ENCODE measurements around the gene ZNF763.
A peak's percentile ranks its signal among the peaks of the same experiment; 100 is the strongest.
"Not testable (repeated sequence)": the region's sequence is repeated elsewhere in the genome, so short reads cannot be mapped to it uniquely, and the experiment has no call there.

ZNF763 gene

DNA sequence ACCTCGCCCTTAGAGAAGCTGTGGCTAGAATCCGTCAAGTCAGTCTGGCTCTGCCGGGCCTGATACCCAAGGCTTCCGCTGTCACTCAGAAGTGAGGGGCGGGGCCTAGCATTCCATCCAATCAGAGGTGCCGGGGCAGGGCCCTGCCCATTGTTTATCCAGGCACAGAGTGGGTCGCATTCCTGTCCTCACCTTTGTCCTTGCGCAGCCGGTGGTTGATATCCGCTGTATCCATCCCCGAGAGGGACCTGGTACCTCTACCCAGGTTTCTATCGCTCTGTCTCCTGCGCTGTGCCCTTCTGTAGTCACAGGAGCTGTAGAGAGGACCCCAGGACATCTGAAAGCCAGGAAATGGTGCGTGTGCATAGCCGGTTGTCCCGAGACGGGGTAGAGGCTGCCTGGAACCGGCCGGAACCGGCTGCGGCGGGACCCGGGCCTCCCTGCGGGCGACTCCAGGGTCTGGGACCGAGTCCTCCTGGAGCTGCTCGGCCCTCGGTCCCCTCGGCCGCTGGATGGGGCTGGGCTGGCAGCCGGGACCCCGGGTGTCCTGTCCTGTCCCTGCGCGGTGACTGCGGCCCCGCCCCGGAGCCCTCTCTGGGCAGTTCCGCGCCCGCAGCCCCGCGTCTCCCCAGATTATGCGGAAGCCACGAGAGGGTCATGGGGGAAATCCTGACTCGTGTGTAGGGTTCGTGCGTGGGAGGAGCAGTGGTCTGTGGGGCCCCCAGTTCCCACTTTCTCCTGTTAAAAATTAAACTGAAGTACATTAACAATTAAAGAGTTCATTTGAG, at the start of gene ZNF763:
TSS of gene ZNF763 (plus strand) at position 183 of the 788 bp plus-strand sequence. CDS start at position 352, 169 bp downstream.
- DNase-seq (ENCODE audit: low read depth in 2 of 2) = peak; percentile 66 to 78

DNA sequence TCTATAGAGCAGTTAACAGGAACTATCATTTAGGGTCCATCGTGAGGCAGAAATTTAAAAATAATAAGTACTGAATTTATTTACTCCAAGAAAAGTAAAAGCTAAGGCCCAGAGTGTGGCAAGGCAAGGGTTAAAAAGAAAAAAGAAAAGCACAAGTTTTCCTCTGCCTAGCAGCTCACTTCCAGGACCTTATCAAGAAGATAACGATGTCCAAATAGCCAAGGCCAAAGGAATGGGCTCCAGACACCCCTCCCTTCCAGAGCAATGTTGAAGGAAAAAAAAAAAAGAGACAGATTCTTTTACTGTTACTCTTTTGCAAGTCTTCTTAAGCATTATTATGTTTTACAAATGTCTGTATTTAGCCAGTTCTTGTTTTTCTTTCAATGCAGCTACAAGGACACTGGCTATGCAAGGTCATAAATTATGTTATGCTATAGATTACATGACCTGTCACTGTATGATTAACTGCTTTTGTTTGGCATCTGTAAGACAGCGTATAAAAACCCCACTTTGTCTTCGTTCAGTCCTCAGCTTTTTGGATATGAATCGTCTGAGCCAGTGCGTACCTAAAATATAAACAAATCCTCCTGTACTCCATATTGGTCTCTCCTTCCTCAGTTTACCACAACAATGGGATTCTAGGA, 42.9 kb upstream of the ZNF763 start:
- DNase-seq (ENCODE audit: low read depth in 2 of 2) = no peak

DNA sequence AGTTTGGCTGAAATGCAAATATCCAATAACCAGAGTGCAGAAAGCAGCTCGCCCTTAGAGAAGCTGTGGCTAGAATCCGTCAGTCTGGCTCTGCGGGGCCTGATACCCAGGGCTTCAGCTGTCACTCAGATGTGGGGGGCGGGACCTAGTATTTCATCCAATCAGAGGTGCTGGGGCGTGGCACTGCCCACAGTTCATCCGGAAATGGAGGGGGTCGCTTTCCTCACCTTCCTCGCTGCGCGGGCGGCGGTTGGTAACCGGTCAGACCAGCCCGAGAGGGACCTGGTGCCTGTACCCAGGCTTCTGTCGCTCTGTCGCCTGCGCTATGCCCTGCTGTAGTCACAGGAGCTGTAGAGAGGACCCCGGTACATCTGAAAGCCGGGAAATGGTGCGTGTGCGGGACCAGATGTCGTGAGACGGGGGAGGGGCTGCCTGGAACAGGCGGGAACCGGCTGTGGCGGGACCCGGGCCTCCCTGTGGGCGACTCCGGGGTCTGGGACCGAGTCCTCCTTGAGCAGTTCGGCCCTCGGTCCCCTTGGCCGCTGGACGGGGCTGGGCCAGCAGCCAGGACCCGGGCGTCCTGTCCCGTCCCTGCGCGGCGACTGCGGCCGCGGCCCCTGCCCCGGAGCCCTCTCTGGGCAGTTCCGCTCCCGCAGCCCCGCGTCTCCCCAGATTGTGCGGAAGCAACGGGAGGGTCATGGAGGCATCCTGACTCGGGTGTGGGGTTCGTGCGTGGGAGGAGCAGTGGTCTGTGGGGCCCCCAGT, 39.8 kb upstream of the ZNF763 start, which contains the start of gene ZNF700:
TSS of gene ZNF700 (plus strand) at position 222 of the 765 bp plus-strand sequence. CDS start at position 326, 104 bp downstream.
- DNase-seq (ENCODE audit: low read depth in 2 of 2) = peak; percentile 85 to 87

DNA sequence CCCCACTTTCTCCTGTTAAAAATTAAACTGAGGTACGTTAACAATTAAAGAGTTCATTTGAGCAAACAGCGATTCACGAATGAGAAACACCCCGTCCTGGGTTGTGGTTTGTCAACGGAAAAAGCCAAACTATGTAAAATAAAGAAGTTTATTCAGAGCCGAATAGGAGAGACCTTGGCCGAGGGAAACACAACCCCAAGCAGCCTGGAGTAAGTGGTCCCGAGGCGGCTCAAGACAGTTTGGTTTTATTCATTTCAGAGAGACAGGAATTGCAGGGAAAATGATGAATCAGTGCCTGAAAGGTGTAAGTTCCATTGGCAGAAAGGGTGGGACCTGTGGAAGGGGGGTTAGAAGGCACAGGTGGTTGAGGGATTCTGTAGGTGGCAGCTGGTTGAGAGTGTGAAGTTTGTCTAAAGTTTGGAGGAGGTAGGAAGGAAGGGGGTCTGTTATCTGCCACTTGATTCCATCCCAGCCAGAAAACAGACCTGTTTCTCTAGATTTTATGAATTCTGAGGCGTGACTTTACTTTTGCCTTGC, 39.1 kb upstream of the ZNF763 start:
- not testable (repeated sequence) for DNase-seq (ENCODE audit: low read depth in 2 of 2)

DNA sequence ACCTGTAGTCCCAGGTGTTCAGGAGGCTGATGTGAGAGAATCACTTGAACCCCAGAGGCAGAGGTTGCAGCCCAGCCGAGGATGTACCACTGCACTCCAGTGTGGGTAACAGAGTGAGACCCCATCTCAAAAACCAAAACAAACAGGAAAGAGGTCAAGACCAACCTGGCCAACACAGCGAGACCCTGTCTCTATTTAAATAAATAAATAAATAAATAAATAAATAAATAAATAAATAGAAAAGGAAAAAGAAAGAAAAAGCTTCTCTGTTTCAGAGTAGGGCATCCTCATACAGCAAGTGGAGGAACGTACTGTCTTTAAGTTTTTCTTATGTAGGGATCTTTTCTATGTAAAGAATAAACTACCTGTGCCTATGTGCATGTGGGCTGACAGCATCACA, 37.6 kb upstream of the ZNF763 start:
- no peak for DNase-seq (ENCODE audit: low read depth in 2 of 2)

DNA sequence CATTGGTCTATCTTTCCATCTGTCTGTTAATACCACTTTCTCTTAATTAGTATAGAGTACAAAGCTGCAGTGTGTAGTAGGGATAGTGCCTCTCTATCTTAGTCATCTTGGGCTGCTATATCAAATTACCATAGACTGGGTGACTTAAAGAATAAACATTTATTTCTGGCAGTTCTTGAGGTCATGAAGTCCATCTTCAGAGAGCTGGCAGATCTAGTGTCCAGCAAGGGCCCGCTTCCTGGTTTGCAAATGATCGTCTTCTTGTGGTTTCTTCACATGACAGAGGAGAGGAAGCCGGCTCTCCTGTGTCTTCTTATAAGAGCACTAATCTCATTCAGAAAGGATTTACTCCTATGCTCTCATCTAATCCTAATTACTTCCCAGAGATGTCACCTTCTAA, 33.8 kb upstream of the ZNF763 start:
- no peak for DNase-seq (ENCODE audit: low read depth in 2 of 2)

DNA sequence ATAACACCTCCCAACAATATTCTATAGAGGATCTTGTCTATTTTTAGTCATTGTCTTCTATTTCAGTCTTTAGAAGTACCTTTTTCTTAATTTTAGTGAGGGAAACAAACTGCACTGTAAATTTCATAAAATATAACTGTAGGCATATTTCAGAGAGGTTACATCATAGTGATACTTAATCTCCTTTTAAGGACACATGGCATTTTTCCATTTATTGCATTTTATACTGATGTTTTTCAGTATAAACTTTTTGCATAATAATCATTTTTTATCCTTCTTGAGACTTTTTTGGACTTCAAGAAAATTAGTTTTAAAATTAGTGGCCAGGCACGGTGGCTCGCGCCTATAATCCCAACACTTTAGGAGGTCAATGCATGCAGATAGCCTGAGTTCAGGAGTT, 33.3 kb upstream of the ZNF763 start:
- DNase-seq (ENCODE audit: low read depth in 2 of 2) = no peak

DNA sequence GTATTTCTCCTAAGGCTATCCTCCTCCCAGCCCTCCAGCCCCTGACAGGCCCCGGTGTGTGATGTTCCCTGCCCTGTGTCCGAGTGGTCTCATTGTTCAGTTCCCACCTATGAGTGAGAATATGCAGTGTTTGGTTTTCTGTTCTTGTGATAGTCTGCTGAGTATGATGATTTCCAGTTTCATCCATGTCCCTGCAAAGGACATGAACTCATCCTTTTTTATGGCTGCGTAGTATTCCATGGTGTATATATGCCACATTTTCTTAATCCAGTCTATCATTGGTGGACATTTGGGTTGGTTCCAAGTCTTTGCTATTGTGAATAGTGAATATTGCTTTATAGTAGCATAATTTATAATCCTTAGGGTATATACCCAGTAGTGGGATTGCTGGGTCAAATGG, 29.0 kb upstream of the ZNF763 start:
- DNase-seq (ENCODE audit: low read depth in 2 of 2) = not testable (repeated sequence)

DNA sequence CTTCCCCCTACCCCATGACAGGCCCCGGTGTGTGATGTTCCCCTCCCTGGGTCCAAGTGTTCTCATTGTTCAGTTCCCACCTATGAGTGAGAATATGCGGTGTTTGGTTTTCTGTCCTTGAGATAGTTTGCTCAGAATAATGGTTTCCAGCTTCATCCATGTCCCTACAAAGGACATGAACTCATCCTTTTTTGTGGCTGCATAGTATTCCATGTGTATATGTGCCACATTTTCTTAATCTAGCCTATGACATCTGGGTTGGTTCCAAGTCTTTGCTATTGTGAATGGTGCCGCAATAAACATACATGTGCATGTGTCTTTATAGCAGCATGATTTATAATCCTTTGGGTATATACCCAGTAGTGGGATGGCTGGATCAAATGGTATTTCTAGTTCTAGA, 26.5 kb upstream of the ZNF763 start:
- not testable (repeated sequence) for DNase-seq (ENCODE audit: low read depth in 2 of 2)

DNA sequence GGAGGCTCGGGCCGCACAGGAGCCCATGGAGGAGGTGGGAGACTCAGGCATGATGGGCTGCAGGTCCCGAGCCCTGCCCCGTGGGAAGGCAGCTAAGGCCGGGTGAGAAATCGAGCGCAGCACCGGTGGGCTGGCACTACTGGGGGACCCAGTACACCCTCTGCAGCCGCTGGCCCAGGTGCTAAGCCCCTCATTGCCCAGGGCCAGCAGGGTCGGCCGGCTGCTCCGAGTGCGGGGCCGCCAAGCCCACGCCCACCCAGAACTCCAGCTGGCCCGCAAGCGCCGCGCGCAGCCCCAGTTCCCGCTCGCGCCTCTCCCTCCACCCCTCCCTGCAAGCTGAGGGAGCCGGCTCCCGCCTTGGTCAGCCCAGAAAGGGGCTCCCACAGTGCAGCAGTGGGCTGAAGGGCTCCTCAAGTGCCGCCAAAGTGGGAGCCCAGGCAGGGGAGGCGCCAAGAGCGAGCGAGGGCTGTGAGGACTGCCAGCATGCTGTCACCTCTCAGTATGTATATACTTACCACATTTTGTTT, 23.4 kb upstream of the ZNF763 start:
- not testable (repeated sequence) for DNase-seq (ENCODE audit: low read depth in 2 of 2)

DNA sequence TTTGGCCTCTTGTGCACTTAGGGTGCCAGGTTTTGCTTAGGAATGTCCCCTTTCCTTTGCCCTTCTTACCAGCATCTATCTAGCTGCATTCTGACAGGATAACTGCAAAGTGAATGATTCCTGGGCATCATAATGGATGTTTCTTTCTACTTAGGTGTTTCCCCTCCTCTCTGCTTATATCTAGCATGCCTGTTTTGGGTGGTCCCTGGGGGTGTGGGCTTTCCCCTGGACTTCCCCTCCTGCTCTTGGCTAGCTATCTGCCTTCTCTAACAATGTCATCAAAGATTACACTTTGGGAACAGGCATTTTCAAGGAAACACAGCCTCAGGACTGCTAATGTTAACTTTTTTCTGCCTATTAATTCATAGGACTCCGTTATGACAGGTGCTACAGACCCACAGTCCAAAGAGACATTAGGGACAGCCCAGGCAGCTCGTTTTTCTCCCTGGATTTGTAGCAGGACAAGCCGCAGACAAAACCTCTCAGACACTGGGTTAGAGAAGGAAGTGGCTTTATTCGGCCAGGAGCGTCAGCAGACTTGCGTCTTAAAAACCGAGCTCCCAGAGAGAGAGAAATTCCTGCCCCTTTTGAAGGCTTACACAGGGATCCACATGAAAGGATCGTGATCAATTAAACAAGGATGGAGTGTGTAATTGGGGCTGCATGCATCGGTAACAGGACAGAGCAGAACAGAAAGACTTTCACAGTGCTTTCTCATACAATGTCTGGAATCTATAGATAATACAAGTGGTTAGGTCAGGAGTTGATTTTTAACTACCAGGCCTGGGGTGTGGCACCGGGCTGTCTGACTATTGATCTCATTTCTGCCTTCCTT, 22.6 kb upstream of the ZNF763 start:
- no peak for DNase-seq (ENCODE audit: low read depth in 2 of 2)

DNA sequence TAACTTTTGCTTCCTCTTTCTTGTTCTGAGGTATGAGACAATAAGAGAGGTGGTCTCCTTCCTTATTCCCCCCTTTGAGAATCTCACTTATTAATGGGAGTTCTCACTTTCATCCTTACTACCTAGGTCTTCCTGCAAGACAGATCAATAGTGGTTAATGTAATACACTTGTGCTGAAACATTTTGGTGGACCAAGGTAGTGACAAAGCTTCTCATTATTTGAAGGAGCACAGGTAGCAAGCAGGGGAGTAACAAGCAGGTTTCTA, 22.1 kb upstream of the ZNF763 start:
- no peak for DNase-seq (ENCODE audit: low read depth in 2 of 2)

DNA sequence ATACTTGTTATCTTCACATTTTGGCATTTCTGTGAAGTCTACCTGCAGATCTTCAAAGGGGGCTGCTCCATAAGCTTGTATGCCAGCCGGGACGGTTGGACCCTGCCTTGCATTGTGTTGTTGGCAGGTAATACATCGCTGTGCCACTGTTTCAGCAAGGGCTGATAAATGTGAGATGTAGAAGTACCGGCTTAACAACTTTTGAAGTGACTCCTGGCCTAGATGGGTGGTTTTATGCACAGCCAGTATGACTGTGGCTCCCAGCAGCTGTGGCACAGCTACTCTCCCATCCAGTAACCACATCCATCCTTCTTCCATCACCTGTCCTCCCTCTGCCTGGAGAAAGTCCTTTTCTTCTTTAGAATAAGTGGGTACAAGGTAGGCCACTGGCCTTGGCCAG, 20.2 kb upstream of the ZNF763 start:
- no peak for DNase-seq (ENCODE audit: low read depth in 2 of 2)

DNA sequence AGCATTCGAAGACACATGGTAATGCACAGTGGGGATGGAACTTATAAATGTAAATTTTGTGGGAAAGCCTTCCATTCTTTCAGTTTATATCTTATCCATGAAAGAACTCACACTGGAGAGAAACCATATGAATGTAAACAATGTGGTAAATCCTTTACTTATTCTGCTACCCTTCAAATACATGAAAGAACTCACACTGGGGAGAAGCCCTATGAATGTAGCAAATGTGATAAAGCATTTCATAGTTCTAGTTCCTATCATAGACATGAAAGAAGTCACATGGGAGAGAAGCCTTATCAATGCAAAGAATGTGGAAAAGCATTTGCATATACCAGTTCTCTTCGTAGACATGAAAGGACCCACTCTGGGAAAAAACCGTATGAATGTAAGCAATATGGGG, 16.2 kb upstream of the ZNF763 start:
- DNase-seq (ENCODE audit: low read depth in 2 of 2) = no peak

DNA sequence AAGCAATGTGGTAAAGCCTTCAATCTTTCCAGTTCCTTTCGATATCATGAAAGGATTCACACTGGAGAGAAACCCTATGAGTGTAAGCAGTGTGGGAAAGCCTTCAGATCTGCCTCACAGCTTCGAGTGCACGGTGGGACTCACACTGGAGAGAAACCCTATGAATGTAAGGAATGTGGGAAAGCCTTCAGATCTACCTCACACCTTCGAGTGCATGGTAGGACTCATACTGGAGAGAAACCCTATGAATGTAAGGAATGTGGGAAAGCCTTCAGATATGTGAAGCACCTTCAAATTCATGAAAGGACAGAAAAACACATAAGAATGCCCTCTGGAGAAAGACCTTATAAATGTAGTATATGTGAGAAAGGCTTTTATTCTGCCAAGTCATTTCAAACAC, 15.6 kb upstream of the ZNF763 start:
- DNase-seq (ENCODE audit: low read depth in 2 of 2) = no peak

DNA sequence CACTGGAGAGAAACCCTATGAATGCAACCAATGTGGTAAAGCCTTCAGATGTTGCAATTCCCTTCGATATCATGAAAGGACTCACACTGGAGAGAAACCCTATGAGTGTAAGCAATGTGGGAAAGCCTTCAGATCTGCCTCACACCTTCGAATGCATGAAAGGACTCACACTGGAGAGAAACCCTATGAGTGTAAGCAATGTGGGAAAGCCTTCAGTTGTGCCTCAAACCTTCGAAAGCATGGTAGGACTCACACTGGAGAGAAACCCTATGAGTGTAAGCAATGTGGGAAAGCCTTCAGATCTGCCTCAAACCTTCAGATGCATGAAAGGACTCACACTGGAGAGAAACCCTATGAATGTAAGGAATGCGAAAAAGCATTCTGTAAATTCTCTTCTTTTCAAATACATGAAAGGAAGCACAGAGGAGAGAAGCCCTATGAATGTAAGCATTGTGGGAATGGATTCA, 15.2 kb upstream of the ZNF763 start:
- DNase-seq (ENCODE audit: low read depth in 2 of 2) = not testable (repeated sequence)

DNA sequence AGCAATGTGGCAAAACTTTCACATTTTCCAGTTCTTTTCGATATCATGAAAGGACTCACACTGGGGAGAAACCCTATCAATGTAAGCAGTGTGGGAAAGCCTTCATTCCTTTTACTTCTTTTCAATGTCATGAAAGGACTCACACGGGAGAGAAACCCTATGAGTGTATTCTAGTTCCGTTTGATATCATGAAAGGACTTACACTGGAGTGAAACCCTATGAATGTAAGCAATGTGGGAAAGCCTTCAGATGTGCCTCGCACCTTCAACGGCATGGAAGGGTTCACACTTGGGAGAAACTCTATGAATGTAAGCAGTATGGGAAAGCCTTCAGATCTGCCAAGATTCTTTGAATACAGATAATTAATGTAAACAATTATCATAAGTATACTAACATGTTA, 14.5 kb upstream of the ZNF763 start:
- DNase-seq (ENCODE audit: low read depth in 2 of 2) = no peak

DNA sequence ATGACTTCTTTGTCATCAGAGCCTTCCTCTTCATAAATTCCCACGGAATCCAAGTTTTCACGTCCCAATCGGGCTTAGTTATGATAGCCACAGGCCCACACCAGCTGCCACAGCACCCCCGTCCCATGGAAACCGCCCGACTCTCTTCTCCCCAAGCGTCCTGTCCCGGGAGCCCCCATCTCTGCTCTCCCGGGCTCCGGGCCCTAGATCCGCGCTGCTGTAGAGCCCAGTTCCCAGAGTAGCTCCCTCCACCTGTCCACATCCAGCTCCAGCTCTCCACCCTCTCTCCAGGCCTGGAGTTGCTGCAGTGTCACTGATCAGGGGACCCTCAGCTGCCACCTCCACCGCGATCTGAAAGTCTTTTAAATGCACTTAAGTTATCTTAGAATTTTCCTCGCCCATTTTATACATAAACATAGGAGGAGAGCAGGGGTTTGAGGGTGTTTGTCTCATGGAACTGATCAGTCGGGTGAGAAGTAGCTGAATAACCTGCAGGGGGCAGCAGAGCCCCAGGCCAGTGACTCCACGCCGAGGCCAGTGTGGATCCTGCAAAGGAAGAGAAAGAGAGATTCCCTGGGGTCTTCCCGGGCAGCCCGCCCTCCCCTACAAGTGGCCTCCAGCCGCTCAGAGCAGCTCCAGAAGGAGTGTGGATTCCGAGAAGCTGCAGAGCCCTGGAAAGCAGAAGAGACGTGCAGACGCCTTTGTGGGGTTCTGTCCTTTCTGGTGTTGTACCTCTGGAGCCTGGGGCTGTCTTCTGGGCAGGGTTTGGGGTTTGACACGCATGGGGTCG, 1.1 kb upstream of the ZNF763 start:
- peak; percentile 58 to 65 for DNase-seq (ENCODE audit: low read depth in 2 of 2)

DNA sequence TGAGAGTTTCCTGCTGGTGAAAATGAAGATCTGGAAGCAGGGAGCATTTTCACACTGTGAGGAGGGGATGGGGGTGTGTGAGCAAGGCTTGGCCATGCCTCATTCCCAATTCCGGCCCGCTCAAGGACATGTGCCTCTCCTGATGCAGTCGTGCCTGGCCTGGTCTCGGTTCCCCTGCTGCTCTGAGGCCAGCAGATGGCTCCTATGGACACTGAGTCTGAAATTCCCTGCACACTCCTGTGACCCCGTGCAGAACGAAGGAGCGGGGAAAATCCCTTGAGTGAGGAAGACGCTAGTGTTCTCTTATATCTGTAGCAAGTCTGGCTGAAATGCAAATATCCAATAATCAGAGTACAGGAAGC, 363 bp upstream of the ZNF763 start:
- DNase-seq (ENCODE audit: low read depth in 2 of 2) = no peak

DNA sequence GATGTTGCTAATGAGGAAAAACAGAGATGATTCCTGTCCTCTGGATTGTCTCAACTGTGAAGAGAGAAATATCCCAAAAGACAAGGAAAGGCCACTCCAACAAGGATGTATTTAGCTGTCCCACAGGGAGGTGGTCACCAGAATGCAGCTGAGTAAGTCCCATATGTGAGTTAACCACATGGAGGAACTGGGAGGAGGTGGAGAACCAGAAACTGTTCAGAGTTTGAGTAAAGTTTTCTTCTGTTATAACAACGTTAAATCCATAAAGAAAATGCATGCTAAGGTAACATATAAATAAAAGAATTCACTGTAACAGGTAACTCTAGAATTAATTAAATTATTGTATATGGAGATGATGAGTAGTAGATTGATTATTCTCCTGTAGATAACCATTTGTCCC, 5.3 kb downstream of the ZNF763 start:
- DNase-seq (ENCODE audit: low read depth in 2 of 2) = no peak

All from stimulated activated CD4-positive, alpha-beta T cell treated with anti-CD3 and anti-CD28 coated beads, Interleukin-1b, Interleukin-23, amount 100 ng/mL, for 4 hours (primary cell).